GM13977 (cell line): Measurements from ENCODE around the gene TUSC7.

Experiments used
- DNase-seq: peaks from one replicate; pipeline ENCODE4 v3.0.0; 2012; ENCODE audit warnings: low spot score
- CTCF ChIP-seq: IDR thresholded peaks from 2 replicates; pipeline ENCODE4 v1.5.1; 2012; ENCODE audit warnings: mild to moderate bottlenecking, control low read depth; ENCODE audit not compliant: insufficient read depth; ENCODE audit errors: extremely low read depth, missing control alignments
- in situ Hi-C: fragments of 300-500 bp; cut with MboI; formaldehyde crosslinking; loops from one replicate; pipeline ENCODE4 v1.12.0; 2022; ENCODE audit warnings: low sequenced_read_pairs, low pct_unique_long_range_greater_than_20kb, mixed read lengths, inconsistent platforms; ENCODE audit not compliant: unreplicated experiment

Gene TUSC7

GRCh38 chr3:116749388-116749787 lies 39.8 kb downstream of the TUSC7 start:
- in situ Hi-C loops = no loop called here
- no peak for TF ChIP-seq CTCF
- no peak for DNase-seq

- TF ChIP-seq CTCF = no peak
- in situ Hi-C loops = loop anchor here (10.0 kb wide), 1 partner anchor 613 kb away; no protein-coding TSS in a partner anchor
- no peak for DNase-seq
Observed at GRCh38 chr3:116757315-116757714, 47.7 kb downstream of the TUSC7 start.

- in situ Hi-C loops = loop anchor here (10.0 kb wide), 1 partner anchor 615 kb away; no protein-coding TSS in a partner anchor
- no peak for DNase-seq
- no peak for TF ChIP-seq CTCF
Observed at GRCh38 chr3:116759316-116759715, 49.7 kb downstream of the TUSC7 start.
